ENCODE measurements around the gene CASK.

Gene CASK

DNA sequence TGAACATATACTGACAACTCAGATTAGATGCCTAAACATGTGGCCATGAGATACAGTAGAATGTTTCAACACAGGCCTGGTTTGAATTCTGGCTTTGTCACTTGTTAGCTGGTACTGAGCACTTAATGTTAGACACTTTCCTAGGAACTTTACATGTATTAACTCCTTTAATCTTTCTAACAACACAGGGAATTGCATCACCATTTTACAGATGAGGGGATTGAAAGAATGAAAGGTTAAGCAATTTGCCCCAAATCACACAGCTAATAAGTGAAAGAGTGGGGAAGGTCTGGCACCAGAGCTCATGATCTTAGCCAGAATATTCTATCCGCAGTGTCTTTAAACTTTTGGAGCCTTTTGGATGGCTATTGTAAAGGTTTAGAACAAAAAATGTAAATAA is 380.3 kb downstream of the CASK start:
- DNase-seq (ENCODE audit: low read depth in 2 of 2), result no peak
- no peak overlapping the region for H3K4me3 ChIP-seq (replicated peaks in 1 of 2; ENCODE audit: low read depth in 2 of 2, low read length in 2 of 2)
- TF ChIP-seq, protein P1, sequence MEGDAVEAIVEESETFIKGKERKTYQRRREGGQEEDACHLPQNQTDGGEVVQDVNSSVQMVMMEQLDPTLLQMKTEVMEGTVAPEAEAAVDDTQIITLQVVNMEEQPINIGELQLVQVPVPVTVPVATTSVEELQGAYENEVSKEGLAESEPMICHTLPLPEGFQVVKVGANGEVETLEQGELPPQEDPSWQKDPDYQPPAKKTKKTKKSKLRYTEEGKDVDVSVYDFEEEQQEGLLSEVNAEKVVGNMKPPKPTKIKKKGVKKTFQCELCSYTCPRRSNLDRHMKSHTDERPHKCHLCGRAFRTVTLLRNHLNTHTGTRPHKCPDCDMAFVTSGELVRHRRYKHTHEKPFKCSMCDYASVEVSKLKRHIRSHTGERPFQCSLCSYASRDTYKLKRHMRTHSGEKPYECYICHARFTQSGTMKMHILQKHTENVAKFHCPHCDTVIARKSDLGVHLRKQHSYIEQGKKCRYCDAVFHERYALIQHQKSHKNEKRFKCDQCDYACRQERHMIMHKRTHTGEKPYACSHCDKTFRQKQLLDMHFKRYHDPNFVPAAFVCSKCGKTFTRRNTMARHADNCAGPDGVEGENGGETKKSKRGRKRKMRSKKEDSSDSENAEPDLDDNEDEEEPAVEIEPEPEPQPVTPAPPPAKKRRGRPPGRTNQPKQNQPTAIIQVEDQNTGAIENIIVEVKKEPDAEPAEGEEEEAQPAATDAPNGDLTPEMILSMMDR (IDR thresholded peaks at IDR 0.05; ENCODE audit: low read depth, low read length), result no peak

DNA sequence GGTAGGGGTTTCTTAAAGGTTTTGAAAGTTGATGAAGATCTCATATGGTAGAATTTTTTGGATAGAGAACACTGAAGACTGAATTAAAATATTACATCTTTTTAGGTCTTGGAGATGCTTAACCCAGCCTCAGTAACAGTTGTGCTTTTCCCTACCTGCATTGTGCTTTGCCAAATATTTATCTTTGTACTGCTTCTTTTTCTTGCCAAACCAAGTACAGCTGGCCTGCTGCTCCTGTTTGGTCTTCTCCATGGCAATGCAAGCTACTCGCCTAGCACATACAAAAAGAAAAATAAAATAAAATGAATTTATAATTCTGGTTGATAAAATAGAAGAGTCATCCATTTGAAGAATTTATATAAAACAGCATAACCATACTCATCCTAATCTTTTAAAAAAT is 380.8 kb downstream of the CASK start:
- no peak for DNase-seq (ENCODE audit: low read depth in 2 of 2)
- TF ChIP-seq, protein P1 (IDR thresholded peaks at IDR 0.05; ENCODE audit: low read depth, low read length), result no peak
- H3K4me3 ChIP-seq (replicated peaks in 1 of 2; ENCODE audit: low read depth in 2 of 2, low read length in 2 of 2), result no peak overlapping the region

DNA sequence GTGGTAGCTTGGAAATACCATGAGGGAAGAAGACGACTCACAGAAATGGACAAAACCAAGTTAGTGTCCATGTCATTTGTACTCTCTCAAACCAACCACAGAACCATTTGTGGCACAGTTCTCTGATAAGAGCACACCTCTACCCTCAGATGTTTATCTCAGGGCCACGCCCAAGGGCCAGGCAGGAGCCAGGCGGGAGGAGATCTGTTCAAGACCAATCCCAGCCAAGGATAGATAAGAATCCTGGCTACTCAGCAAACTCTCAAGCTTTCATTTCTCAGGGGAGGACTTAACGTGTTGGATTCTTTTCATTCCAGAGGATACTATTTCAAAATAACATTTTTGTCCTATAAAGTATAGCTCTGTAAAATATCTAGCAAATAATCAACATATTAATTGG is 381.2 kb downstream of the CASK start:
- no peak overlapping the region for H3K4me3 ChIP-seq (replicated peaks in 1 of 2; ENCODE audit: low read depth in 2 of 2, low read length in 2 of 2)
- TF ChIP-seq, protein P1 (IDR thresholded peaks at IDR 0.05; ENCODE audit: low read depth, low read length), result no peak
- DNase-seq (ENCODE audit: low read depth in 2 of 2), result peak in 1 of 2 donors; percentile 42

DNA sequence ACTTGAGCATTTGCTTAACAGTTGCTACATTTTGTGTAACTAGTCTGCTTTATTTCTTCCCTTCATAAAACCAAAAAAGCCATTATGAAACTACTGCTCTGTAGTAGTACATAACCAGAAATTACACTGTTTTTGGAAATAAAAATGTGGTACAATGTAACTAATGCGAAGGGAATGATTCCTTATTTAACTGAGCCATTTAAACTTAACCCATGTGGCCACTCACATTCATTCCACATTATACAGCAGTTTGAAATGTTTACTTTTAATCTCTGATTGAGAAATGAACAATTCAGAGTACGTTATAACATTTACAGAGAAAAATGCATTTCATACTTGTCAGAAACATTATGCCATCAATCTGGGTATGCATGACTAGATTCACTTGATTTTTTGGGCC is 382.0 kb downstream of the CASK start:
- TF ChIP-seq, protein P1 (IDR thresholded peaks at IDR 0.05; ENCODE audit: low read depth, low read length), result no peak
- no peak overlapping the region for H3K4me3 ChIP-seq (replicated peaks in 1 of 2; ENCODE audit: low read depth in 2 of 2, low read length in 2 of 2)
- DNase-seq (ENCODE audit: low read depth in 2 of 2), result peak in 1 of 2 donors; percentile 40

DNA sequence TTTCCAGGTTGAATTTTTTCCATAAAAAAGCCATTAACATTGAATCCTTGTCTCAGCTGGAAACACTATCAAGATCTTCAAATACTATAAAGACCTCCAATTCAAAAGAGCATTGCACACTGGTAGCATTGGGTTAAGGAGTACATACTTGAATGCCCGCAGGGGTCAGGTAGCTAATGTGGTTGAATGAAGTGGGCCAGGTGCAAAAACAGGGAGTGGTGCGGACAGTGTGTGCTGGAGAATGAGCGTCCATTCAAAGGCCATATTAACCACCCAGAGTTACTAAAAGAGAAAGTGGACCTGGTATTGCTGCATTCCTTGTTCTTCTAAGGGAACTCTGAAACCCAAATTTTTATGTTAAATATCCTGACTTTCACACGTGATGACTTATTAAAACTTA is 384.6 kb downstream of the CASK start:
- TF ChIP-seq, protein P1 (IDR thresholded peaks at IDR 0.05; ENCODE audit: low read depth, low read length), result no peak
- no peak for DNase-seq (ENCODE audit: low read depth in 2 of 2)
- H3K4me3 ChIP-seq (replicated peaks in 1 of 2; ENCODE audit: low read depth in 2 of 2, low read length in 2 of 2), result no peak overlapping the region

DNA sequence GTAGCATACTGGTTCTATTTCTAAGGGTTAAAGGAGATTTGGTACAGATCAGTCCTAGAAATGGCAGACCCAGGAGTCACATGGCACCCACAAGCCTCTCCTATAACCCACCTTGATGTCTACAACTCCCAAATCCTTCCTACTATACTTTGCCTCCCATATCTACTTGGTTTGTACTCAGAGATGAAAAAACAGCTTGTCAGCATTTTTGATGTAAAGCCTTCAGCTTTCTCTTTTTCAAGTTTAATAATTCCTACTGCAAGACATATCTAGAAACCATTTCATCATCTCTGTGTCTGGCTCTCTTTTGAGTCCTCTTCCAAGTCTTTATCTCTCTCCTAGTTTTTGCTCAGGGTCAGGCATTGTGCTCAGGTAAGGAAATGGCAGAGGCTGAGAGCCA is 393.3 kb downstream of the CASK start:
- no peak for DNase-seq (ENCODE audit: low read depth in 2 of 2)
- H3K4me3 ChIP-seq (replicated peaks in 1 of 2; ENCODE audit: low read depth in 2 of 2, low read length in 2 of 2), result no peak overlapping the region
- TF ChIP-seq, protein P1 (IDR thresholded peaks at IDR 0.05; ENCODE audit: low read depth, low read length), result no peak

DNA sequence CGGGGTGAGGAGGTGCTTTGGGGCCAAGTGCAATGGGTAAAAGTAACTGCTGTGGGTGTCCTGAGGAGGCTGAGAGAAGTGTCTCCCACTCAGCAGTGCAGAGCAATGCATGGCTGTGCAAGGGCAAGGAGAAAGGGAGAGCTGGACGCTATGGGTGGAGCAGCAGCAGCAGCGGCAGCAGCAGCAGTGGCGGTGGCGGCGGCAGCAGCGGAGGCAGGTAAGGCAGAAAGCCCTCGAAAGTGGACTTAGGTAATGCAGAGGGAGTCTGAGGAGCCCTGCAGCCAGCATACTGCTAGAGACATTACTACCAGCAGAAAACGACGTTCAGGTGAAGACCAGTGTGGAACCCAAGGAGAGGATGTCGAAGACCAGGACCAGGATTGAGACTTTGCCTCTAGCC is 394.1 kb downstream of the CASK start:
- H3K4me3 ChIP-seq (replicated peaks in 1 of 2; ENCODE audit: low read depth in 2 of 2, low read length in 2 of 2), result no peak overlapping the region
- TF ChIP-seq, protein P1 (IDR thresholded peaks at IDR 0.05; ENCODE audit: low read depth, low read length), result no peak
- DNase-seq (ENCODE audit: low read depth in 2 of 2), result no peak

Measured in cardiac fibroblast (primary cell).